Panc1 (cell line): Measurements from ENCODE around the gene RGS6. TPM values are rescaled to one million over a fixed set of nuclear protein-coding genes. Genes with fewer than 3 reads are reported as not detected.

Experiments
- ATAC-seq: fragments of 200-7000 bp; cut with Tn5 transposase; 2 replicates; pipeline ENCODE4 v1.9.1; 2020; ENCODE audit warnings: mild to moderate bottlenecking, moderate library complexity
- BruUV-seq: library from RNA; stranded (reverse); fragments of 400-500 nt; replicated peaks from 2 replicates; lab custom pipeline; 2021; lab: Mats Ljungman, UMichigan
- CTCF ChIA-PET: fragments of 300-600 bp; sonication (Branson Sonifier 250); formaldehyde crosslinking; loops from one replicate; lab custom pipeline; 2022; ENCODE audit warnings: antibody characterized with exemption; lab: Charles Lee
- POLR2A ChIA-PET: fragments of 300-600 bp; sonication (Branson Sonifier 250); formaldehyde crosslinking; loops from one replicate; lab custom pipeline; 2022; ENCODE audit warnings: antibody characterized with exemption; lab: Charles Lee
- DNase-seq: peaks from one replicate; pipeline ENCODE4 v3.0.0-alpha.2; 2010; ENCODE audit warnings: low read depth, low spot score
- H3K27ac ChIP-seq: 2 replicates; pipeline ENCODE4 v1.5.1; 2011; ENCODE audit warnings: mild to moderate bottlenecking, low read length, inconsistent platforms
- H3K27me3 ChIP-seq: fragments of 200-500 bp; sonication (Bioruptor generic); 2 replicates; pipeline ENCODE4 v1.6.0; 2014; ENCODE audit warnings: low read length, inconsistent platforms; ENCODE audit not compliant: control insufficient read depth, insufficient read depth
- H3K36me3 ChIP-seq: fragments of 200-500 bp; sonication (Bioruptor generic); 2 replicates; pipeline ENCODE4 v1.5.1; 2014; ENCODE audit warnings: inconsistent platforms, mild to moderate bottlenecking, low read length, moderate library complexity; ENCODE audit not compliant: control insufficient read depth, insufficient read depth
- H3K4me1 ChIP-seq: 2 replicates; pipeline ENCODE4 v1.5.1; 2011; ENCODE audit warnings: inconsistent platforms, mild to moderate bottlenecking, low read length, moderate library complexity; ENCODE audit not compliant: control insufficient read depth, insufficient read depth
- H3K4me3 ChIP-seq, 2 experiments: 2 replicates each; pipeline ENCODE4 v1.5.1; 2011 to 2012; ENCODE audit warnings: low read depth in 2 of 2, low read length in 2 of 2, mild to moderate bottlenecking in 2 of 2, inconsistent platforms in 1 of 2, moderate library complexity in 1 of 2
- H3K9me3 ChIP-seq: fragments of 200-500 bp; sonication (Bioruptor generic); 2 replicates; pipeline ENCODE4 v1.5.1; 2014; ENCODE audit warnings: low read depth, mild to moderate bottlenecking, inconsistent platforms, low read length, moderate library complexity; ENCODE audit not compliant: control insufficient read depth, insufficient read depth
- POLR2AphosphoS5 ChIP-seq: IDR thresholded peaks from 2 replicates; pipeline ENCODE4 v1.6.1; 2012; ENCODE audit warnings: mild to moderate bottlenecking, low read depth, low read length, moderate library complexity
- SIN3A ChIP-seq: IDR thresholded peaks from 2 replicates; pipeline ENCODE4 v1.6.1; 2012; ENCODE audit warnings: low read depth, mild to moderate bottlenecking, low read length, moderate library complexity, borderline replicate concordance; ENCODE audit not compliant: insufficient read depth
- TCF7L2 ChIP-seq: IDR thresholded peaks from 2 replicates; pipeline ENCODE4 v1.6.1; 2011; ENCODE audit warnings: mild to moderate bottlenecking, low read depth, low read length, inconsistent platforms
- in situ Hi-C: cut with HindIII; loops from 2 replicates; pipeline ENCODE4 v1.10.0; 2016; ENCODE audit warnings: low sequenced_read_pairs, low pct_unique_long_range_greater_than_20kb
- intact Hi-C: fragments of 100-400 bp; cut with micrococcal nuclease; formaldehyde crosslinking; loops from one replicate; pipeline ENCODE4 v1.10.0; 2022; ENCODE audit not compliant: unreplicated experiment
- total RNA-seq: library from RNA; stranded (reverse); gene quantifications from one replicate; pipeline ENCODE4 v1.2.1, GENCODE V29; 2021; ENCODE audit not compliant: unreplicated experiment
- TF ChIP-seq, protein P1 (sequence below): fragments of 450-650 bp; IDR thresholded peaks from 2 replicates; pipeline ENCODE4 v1.5.1; 2017; ENCODE audit warnings: mild to moderate bottlenecking
- TF ChIP-seq, protein P2 (sequence below), 2 experiments: IDR thresholded peaks; 2 replicates each; pipeline ENCODE4 v1.6.1; 2011 to 2012; ENCODE audit warnings: low read depth in 2 of 2, control low read depth in 1 of 2, low read length in 1 of 2, mild to moderate bottlenecking in 1 of 2, moderate library complexity in 1 of 2; ENCODE audit not compliant: insufficient read depth in 1 of 2

The RGS6 gene
- total RNA-seq, 1 experiment from 2014 or later, result not detected

DNA sequence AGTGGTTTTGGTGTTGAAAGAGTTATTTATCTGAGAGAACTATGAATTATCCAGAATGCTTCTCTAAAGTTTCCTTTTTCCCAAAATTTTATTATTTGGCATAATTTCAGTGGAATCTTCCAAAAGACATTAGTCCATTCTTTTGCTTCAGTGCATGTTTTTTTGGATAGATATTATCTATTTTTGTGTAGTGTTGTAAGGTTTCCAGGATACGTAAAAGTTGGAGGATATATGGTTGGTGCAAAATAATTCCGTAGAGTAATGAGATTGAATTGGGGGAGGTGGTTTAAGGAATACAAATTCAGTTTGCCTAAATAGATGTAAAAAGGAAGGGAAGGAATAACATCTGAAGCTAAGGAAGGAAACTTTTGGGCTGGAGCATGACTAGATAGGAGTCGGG lies 186.6 kb downstream of the RGS6 start:
- Histone ChIP-seq H3K36me3 (no peaks in the 10 kb centered on the region), H3K4me3 (no peak overlapping the region), H3K9me3 (no peaks in the 10 kb centered on the region), H3K27ac (no peak overlapping the region), H3K27me3 (no peaks in the 10 kb centered on the region), H3K4me1 (no peaks in the 10 kb centered on the region)
- POLR2A ChIA-PET, result no interaction called here
- CTCF ChIA-PET, result no interaction called here
- TF ChIP-seq, protein P1, sequence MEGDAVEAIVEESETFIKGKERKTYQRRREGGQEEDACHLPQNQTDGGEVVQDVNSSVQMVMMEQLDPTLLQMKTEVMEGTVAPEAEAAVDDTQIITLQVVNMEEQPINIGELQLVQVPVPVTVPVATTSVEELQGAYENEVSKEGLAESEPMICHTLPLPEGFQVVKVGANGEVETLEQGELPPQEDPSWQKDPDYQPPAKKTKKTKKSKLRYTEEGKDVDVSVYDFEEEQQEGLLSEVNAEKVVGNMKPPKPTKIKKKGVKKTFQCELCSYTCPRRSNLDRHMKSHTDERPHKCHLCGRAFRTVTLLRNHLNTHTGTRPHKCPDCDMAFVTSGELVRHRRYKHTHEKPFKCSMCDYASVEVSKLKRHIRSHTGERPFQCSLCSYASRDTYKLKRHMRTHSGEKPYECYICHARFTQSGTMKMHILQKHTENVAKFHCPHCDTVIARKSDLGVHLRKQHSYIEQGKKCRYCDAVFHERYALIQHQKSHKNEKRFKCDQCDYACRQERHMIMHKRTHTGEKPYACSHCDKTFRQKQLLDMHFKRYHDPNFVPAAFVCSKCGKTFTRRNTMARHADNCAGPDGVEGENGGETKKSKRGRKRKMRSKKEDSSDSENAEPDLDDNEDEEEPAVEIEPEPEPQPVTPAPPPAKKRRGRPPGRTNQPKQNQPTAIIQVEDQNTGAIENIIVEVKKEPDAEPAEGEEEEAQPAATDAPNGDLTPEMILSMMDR, result no peak
- TF ChIP-seq, protein P2, sequence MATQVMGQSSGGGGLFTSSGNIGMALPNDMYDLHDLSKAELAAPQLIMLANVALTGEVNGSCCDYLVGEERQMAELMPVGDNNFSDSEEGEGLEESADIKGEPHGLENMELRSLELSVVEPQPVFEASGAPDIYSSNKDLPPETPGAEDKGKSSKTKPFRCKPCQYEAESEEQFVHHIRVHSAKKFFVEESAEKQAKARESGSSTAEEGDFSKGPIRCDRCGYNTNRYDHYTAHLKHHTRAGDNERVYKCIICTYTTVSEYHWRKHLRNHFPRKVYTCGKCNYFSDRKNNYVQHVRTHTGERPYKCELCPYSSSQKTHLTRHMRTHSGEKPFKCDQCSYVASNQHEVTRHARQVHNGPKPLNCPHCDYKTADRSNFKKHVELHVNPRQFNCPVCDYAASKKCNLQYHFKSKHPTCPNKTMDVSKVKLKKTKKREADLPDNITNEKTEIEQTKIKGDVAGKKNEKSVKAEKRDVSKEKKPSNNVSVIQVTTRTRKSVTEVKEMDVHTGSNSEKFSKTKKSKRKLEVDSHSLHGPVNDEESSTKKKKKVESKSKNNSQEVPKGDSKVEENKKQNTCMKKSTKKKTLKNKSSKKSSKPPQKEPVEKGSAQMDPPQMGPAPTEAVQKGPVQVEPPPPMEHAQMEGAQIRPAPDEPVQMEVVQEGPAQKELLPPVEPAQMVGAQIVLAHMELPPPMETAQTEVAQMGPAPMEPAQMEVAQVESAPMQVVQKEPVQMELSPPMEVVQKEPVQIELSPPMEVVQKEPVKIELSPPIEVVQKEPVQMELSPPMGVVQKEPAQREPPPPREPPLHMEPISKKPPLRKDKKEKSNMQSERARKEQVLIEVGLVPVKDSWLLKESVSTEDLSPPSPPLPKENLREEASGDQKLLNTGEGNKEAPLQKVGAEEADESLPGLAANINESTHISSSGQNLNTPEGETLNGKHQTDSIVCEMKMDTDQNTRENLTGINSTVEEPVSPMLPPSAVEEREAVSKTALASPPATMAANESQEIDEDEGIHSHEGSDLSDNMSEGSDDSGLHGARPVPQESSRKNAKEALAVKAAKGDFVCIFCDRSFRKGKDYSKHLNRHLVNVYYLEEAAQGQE (IDR thresholded peaks at IDR 0.05; ENCODE audit: insufficient read depth in 1 of 2, low read depth in 2 of 2, low read length in 1 of 2), result no peak
- TF ChIP-seq SIN3A, result no peak
- TF ChIP-seq TCF7L2, result no peak
- TF ChIP-seq POLR2AphosphoS5, result no peak
- DNase-seq (no peak), ATAC-seq (no peak)
- no TSS peak for BruUV-seq
- in situ Hi-C loops, result no loop called here
- intact Hi-C loops, result no loop called here

DNA sequence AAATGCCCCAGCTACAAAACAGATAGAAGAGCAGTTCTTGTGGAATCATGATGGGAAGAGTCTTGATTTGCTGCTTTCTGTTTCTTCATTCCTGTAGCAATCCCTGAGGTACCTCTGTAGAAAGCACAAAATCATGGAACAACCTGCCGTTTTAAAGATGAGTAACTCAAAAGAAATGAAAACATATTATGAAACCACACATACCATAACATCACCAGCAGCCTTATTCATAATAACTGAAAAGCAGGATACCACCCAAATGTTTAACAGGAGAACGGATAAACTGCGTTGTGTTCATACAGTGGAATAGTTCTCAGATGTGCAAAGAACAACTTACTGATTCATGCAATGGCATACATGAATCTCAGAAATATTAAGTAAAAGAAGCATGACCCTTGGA lies 188.1 kb downstream of the RGS6 start:
- H3K27me3 ChIP-seq, result no peaks in the 10 kb centered on the region
- ChIA-PET POLR2A (no interaction called here), CTCF (no interaction called here)
- H3K9me3 ChIP-seq, result no peaks in the 10 kb centered on the region
- no peak for ATAC-seq
- TF ChIP-seq POLR2AphosphoS5, result no peak
- no peak for TF ChIP-seq SIN3A
- TF ChIP-seq TCF7L2, result no peak
- TF ChIP-seq, protein P2 (IDR thresholded peaks at IDR 0.05; ENCODE audit: insufficient read depth in 1 of 2, low read depth in 2 of 2, low read length in 1 of 2), result no peak
- TF ChIP-seq, protein P1, result no peak
- H3K4me1 ChIP-seq, result no peaks in the 10 kb centered on the region
- no TSS peak for BruUV-seq
- H3K4me3 ChIP-seq, result no peak overlapping the region
- H3K36me3 ChIP-seq, result no peaks in the 10 kb centered on the region
- intact Hi-C loops (no loop called here), in situ Hi-C loops (no loop called here)
- no peak for DNase-seq
- no peak overlapping the region for H3K27ac ChIP-seq
